ENCODE data around the gene MRTFA.

GRCh38 chr22:40476341-40476740 lies 160.2 kb downstream of the MRTFA start:
- no peak for TF ChIP-seq POLR2A (IDR thresholded peaks at IDR 0.05)
- TF ChIP-seq CTCF (IDR thresholded peaks at IDR 0.05), result no peak
